Neural progenitor cell (in vitro differentiated cells): ENCODE results near the gene JSRP1.

Source experiments
- EZH2 ChIP-seq: fragments of 200-600 bp; sonication (generic); IDR thresholded peaks from 2 replicates; pipeline ENCODE4 v1.6.1; 2017; ENCODE audit warnings: antibody characterized with exemption, mild to moderate bottlenecking, moderate library complexity
- EZH2phosphoT487 ChIP-seq: fragments of 200-600 bp; sonication (generic); IDR thresholded peaks from 2 replicates; pipeline ENCODE4 v1.6.1; 2017; ENCODE audit warnings: antibody characterized with exemption
- TF ChIP-seq, protein P1 (sequence below): fragments of 200-600 bp; sonication (generic); IDR thresholded peaks from 2 replicates; pipeline ENCODE4 v1.5.1; 2017; ENCODE audit warnings: antibody characterized with exemption, mild to moderate bottlenecking

DNA sequence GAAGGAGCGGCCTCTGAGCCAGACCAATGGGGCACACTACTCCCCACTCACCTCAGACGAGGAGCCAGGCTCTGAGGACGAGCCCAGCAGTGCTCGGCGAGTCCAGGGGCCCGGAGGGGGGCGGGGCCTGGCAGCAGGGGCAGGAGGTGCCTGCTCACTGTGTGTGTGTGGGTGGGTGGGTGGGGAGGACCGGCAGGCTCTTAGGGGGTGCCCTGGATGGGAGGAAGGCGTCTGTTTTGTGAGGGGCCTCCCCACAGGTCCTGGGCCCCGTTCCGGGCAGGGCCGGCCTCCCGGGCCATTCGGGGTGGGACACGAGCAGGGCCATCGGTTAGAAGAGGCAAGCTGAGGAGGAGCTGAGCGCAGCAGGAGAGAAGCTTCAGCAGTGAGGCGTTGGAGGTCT, 32.8 kb downstream of the JSRP1 start:
- TF ChIP-seq, protein P1, sequence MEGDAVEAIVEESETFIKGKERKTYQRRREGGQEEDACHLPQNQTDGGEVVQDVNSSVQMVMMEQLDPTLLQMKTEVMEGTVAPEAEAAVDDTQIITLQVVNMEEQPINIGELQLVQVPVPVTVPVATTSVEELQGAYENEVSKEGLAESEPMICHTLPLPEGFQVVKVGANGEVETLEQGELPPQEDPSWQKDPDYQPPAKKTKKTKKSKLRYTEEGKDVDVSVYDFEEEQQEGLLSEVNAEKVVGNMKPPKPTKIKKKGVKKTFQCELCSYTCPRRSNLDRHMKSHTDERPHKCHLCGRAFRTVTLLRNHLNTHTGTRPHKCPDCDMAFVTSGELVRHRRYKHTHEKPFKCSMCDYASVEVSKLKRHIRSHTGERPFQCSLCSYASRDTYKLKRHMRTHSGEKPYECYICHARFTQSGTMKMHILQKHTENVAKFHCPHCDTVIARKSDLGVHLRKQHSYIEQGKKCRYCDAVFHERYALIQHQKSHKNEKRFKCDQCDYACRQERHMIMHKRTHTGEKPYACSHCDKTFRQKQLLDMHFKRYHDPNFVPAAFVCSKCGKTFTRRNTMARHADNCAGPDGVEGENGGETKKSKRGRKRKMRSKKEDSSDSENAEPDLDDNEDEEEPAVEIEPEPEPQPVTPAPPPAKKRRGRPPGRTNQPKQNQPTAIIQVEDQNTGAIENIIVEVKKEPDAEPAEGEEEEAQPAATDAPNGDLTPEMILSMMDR, result no peak
- TF ChIP-seq EZH2phosphoT487, result no peak
- no peak for TF ChIP-seq EZH2
